ENCODE results near the gene SP140. TPM values are rescaled to one million over a fixed set of nuclear protein-coding genes. Genes with fewer than 3 reads are reported as not detected.

SP140 gene
- total and polyA plus RNA-seq, 2 of the 8 experiments (the other 6 are each of a cell fraction or from before 2014, with no cell fraction given): 0.23 to 1.3 TPM

GRCh38 chr2:230234122-230234722 is 8.7 kb downstream of the SP140 start (continued):
- TF ChIP-seq, protein P1, sequence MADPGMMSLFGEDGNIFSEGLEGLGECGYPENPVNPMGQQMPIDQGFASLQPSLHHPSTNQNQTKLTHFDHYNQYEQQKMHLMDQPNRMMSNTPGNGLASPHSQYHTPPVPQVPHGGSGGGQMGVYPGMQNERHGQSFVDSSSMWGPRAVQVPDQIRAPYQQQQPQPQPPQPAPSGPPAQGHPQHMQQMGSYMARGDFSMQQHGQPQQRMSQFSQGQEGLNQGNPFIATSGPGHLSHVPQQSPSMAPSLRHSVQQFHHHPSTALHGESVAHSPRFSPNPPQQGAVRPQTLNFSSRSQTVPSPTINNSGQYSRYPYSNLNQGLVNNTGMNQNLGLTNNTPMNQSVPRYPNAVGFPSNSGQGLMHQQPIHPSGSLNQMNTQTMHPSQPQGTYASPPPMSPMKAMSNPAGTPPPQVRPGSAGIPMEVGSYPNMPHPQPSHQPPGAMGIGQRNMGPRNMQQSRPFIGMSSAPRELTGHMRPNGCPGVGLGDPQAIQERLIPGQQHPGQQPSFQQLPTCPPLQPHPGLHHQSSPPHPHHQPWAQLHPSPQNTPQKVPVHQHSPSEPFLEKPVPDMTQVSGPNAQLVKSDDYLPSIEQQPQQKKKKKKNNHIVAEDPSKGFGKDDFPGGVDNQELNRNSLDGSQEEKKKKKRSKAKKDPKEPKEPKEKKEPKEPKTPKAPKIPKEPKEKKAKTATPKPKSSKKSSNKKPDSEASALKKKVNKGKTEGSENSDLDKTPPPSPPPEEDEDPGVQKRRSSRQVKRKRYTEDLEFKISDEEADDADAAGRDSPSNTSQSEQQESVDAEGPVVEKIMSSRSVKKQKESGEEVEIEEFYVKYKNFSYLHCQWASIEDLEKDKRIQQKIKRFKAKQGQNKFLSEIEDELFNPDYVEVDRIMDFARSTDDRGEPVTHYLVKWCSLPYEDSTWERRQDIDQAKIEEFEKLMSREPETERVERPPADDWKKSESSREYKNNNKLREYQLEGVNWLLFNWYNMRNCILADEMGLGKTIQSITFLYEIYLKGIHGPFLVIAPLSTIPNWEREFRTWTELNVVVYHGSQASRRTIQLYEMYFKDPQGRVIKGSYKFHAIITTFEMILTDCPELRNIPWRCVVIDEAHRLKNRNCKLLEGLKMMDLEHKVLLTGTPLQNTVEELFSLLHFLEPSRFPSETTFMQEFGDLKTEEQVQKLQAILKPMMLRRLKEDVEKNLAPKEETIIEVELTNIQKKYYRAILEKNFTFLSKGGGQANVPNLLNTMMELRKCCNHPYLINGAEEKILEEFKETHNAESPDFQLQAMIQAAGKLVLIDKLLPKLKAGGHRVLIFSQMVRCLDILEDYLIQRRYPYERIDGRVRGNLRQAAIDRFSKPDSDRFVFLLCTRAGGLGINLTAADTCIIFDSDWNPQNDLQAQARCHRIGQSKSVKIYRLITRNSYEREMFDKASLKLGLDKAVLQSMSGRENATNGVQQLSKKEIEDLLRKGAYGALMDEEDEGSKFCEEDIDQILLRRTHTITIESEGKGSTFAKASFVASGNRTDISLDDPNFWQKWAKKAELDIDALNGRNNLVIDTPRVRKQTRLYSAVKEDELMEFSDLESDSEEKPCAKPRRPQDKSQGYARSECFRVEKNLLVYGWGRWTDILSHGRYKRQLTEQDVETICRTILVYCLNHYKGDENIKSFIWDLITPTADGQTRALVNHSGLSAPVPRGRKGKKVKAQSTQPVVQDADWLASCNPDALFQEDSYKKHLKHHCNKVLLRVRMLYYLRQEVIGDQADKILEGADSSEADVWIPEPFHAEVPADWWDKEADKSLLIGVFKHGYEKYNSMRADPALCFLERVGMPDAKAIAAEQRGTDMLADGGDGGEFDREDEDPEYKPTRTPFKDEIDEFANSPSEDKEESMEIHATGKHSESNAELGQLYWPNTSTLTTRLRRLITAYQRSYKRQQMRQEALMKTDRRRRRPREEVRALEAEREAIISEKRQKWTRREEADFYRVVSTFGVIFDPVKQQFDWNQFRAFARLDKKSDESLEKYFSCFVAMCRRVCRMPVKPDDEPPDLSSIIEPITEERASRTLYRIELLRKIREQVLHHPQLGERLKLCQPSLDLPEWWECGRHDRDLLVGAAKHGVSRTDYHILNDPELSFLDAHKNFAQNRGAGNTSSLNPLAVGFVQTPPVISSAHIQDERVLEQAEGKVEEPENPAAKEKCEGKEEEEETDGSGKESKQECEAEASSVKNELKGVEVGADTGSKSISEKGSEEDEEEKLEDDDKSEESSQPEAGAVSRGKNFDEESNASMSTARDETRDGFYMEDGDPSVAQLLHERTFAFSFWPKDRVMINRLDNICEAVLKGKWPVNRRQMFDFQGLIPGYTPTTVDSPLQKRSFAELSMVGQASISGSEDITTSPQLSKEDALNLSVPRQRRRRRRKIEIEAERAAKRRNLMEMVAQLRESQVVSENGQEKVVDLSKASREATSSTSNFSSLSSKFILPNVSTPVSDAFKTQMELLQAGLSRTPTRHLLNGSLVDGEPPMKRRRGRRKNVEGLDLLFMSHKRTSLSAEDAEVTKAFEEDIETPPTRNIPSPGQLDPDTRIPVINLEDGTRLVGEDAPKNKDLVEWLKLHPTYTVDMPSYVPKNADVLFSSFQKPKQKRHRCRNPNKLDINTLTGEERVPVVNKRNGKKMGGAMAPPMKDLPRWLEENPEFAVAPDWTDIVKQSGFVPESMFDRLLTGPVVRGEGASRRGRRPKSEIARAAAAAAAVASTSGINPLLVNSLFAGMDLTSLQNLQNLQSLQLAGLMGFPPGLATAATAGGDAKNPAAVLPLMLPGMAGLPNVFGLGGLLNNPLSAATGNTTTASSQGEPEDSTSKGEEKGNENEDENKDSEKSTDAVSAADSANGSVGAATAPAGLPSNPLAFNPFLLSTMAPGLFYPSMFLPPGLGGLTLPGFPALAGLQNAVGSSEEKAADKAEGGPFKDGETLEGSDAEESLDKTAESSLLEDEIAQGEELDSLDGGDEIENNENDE (IDR thresholded peaks at IDR 0.05; ENCODE audit: insufficient replicate concordance, low read length): no peak
- TF ChIP-seq, protein P2, sequence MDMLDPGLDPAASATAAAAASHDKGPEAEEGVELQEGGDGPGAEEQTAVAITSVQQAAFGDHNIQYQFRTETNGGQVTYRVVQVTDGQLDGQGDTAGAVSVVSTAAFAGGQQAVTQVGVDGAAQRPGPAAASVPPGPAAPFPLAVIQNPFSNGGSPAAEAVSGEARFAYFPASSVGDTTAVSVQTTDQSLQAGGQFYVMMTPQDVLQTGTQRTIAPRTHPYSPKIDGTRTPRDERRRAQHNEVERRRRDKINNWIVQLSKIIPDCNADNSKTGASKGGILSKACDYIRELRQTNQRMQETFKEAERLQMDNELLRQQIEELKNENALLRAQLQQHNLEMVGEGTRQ (IDR thresholded peaks at IDR 0.05; ENCODE audit: low read length): no peak
- TF ChIP-seq SP4 (IDR thresholded peaks at IDR 0.05; ENCODE audit: low read length) (no peak), SP2 (IDR thresholded peaks at IDR 0.05; ENCODE audit: low read length) (no peak), NRF1 (IDR thresholded peaks at IDR 0.05; ENCODE audit: low read depth, low read length) (no peak), RFX5 (IDR thresholded peaks at IDR 0.05; ENCODE audit: borderline replicate concordance, low read depth, low read length) (no peak), KDM4A (IDR thresholded peaks at IDR 0.05; ENCODE audit: low read depth, low read length, severe bottlenecking) (no peak), CHD1 (IDR thresholded peaks at IDR 0.05; ENCODE audit: low read depth, low read length) (no peak), SIN3A (conservative IDR thresholded peaks at IDR 0.05 in 1 of 2, IDR thresholded peaks at IDR 0.05 in 1 of 2; ENCODE audit: low read depth in 1 of 2, low read length in 2 of 2) (no peak), GABPA (IDR thresholded peaks at IDR 0.05; ENCODE audit: borderline replicate concordance, insufficient read depth, low read length) (no peak)
